Adrenal gland (tissue), 12 donors: ENCODE data around the gene RYR1. TPM values are rescaled to one million over a fixed set of nuclear protein-coding genes. Genes with fewer than 3 reads are reported as not detected.

ENCODE experiments used
- DNase-seq, 7 donors: peaks; one replicate each; pipeline ENCODE4 v3.0.0-alpha.2; 2019 to 2020
- H3K27ac ChIP-seq, 5 donors: fragments of 200-600 bp; sonication (generic) in 4 of 5; 1 replicate in 3 of 5; 2 replicates in 2 of 5; pipeline versions ENCODE4 v1.5.1 to v1.8.0; 2016 to 2020; ENCODE audit warnings: mild to moderate bottlenecking in 1 of 5
- H3K27me3 ChIP-seq: fragments of 200-600 bp; 2 replicates; pipeline ENCODE4 v1.8.0; 2021
- H3K36me3 ChIP-seq, 2 donors: fragments of 200-600 bp; replicated peaks in 1 of 2; 1 replicate in 1 of 2; 2 replicates in 1 of 2; pipeline versions ENCODE4 v1.5.1 to v1.8.0; 2018 to 2022
- H3K4me1 ChIP-seq, 2 donors: fragments of 200-600 bp; replicated peaks in 1 of 2; 1 replicate in 1 of 2; 2 replicates in 1 of 2; pipeline versions ENCODE4 v1.5.1 to v1.8.0; 2018 to 2021
- H3K4me3 ChIP-seq, 4 donors: fragments of 200-600 bp; sonication (generic) in 3 of 4; one replicate each; pipeline ENCODE4 v1.5.1; 2016 to 2018
- H3K9me3 ChIP-seq, 3 donors: fragments of 200-600 bp; sonication (generic) in 1 of 3; replicated peaks in 1 of 3; 1 replicate in 2 of 3; 2 replicates in 1 of 3; pipeline versions ENCODE4 v1.5.1 to v1.8.0; 2016 to 2021
- POLR2A ChIP-seq, 2 donors: fragments of 450-650 bp; IDR thresholded peaks; one replicate each; pipeline ENCODE4 v1.6.1; 2017; ENCODE audit warnings: antibody characterized with exemption in 2 of 2, mild to moderate bottlenecking in 2 of 2, moderate library complexity in 1 of 2
- WGBS, 4 donors: extraction: QIAGEN DNeasy Blood & Tissue Kit in 2 of 4; methylation state at CpG; one replicate each; pipeline versions ENCODE4 v1.1.5 to v1.1.7; 2013 to 2017; 5-methylcytosine and 5-hydroxymethylcytosine counted together
- intact Hi-C, 2 donors: fragments of 100-400 bp; cut with DNase I; formaldehyde crosslinking; loops; one replicate each; pipeline versions ENCODE4 v1.14.1 to v1.15.0; 2022 to 2023
- polyA plus RNA-seq, 3 donors: library from polyadenylated mRNA; stranded (reverse); fragments of 200-250 nt in 2 of 3; fragments of 350-450 nt in 1 of 3; fragmentation: Illumina TruSeq in 1 of 3; extraction: RNeasy Lipid Tissue Mini Kit (QIAGEN cat#74804) in 1 of 3; gene quantifications; one replicate each; pipeline ENCODE4 v1.2.3, GENCODE V29; 2013 to 2014
- total RNA-seq, 9 donors: library from RNA; depleted of rRNA in 4 of 9; stranded (reverse); fragments of >200 nt in 4 of 9; fragments of 120-200 nt in 1 of 9; fragmentation: NEBNext Ultra II Directional in 1 of 9; extraction: Animal tissue kit (Norgen Biotek cat#: 25700) in 1 of 9; gene quantifications; one replicate each; pipeline versions ENCODE4 v1.1.0 to v1.2.4, GENCODE V29; 2013 to 2023
- TF ChIP-seq, protein P1 (sequence below), 6 experiments: fragments of 450-650 bp in 4 of 6; fragments of 200-600 bp in 2 of 6; sonication (generic) in 1 of 6; IDR thresholded peaks; 1 replicate in 5 of 6; 2 replicates in 1 of 6; pipeline versions ENCODE4 v1.5.1 to v1.8.0; 2016 to 2021; ENCODE audit warnings: antibody characterized with exemption in 6 of 6, mild to moderate bottlenecking in 2 of 6, moderate library complexity in 1 of 6
- donor health status: healthy with polysubstance abuse.
- donor health status: Bipolar disorder and iron deficiency.
- donor health status: DM: yes; HTN: yes; CAD: no.
- donor health status: DM: no; HTN: no; CAD: no.
- donor health status: DM: no; HTN: no; CAD: no.
- donor health status: DM: yes; HTN: yes; CAD: no.

Gene RYR1
- total and polyA plus RNA-seq, 12 donors, result 0.90 to 10.0 (median 3.2) TPM

DNA sequence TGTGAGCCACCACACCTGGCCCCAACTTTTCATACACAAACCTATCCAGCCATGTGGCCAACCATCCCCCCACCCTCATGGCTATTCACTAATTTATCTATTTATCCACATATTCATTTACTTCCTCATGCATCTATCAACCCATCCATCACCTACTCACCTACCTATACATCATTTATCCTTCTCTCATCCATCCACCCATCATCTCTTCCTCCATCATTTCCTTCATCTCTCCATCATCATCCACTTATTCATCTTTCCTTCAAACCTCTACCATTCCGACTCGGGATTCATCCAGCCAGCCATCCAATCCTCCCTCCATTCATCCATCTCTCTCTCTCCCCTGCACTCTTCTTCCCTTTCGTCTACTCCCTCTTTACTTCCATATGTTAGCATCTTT, 54.6 kb downstream of the RYR1 start:
- Histone ChIP-seq H3K4me1 (no peaks in the 10 kb centered on the region), H3K27me3 (no peaks in the 10 kb centered on the region), H3K36me3 (no peaks in the 10 kb centered on the region), H3K4me3 (no peak overlapping the region), H3K9me3 (no peaks in the 10 kb centered on the region), H3K27ac (no peak overlapping the region)
- TF ChIP-seq POLR2A (IDR thresholded peaks at IDR 0.05), result no peak
- TF ChIP-seq, protein P1, sequence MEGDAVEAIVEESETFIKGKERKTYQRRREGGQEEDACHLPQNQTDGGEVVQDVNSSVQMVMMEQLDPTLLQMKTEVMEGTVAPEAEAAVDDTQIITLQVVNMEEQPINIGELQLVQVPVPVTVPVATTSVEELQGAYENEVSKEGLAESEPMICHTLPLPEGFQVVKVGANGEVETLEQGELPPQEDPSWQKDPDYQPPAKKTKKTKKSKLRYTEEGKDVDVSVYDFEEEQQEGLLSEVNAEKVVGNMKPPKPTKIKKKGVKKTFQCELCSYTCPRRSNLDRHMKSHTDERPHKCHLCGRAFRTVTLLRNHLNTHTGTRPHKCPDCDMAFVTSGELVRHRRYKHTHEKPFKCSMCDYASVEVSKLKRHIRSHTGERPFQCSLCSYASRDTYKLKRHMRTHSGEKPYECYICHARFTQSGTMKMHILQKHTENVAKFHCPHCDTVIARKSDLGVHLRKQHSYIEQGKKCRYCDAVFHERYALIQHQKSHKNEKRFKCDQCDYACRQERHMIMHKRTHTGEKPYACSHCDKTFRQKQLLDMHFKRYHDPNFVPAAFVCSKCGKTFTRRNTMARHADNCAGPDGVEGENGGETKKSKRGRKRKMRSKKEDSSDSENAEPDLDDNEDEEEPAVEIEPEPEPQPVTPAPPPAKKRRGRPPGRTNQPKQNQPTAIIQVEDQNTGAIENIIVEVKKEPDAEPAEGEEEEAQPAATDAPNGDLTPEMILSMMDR (IDR thresholded peaks at IDR 0.05), result no peak
- 76 to 85% (median 80%) methylated on average over 3 of the region's 3 CpGs for WGBS, 4 donors
- intact Hi-C loops, result no loop called here
- DNase-seq, result no peak

DNA sequence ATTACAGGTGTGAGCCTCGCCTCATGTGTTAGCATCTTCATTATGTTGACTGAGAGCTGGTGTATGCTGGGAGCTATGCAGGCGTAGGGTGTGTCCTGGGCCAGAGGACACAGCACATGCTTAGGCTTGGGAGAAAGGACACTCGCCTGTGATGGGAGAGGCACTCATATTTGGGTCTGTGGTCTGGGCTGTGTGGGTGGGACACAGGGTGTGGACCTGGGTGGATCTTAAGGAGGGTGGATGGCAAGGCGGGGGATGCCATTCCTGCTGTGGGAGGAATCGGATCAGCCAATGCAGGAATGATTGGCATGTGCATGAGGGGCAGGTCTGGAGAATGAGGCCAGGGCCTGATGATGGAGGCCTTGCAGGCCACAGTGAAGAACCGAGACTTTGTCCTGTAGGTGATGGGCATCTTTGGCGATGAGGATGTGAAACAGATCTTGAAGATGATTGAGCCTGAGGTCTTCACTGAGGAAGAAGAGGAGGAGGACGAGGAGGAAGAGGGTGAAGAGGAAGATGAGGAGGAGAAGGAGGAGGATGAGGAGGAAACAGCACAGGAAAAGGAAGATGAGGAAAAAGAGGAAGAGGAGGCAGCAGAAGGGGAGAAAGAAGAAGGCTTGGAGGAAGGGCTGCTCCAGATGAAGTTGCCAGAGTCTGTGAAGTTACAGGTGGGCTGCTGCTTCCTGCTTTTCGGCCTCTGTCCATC, 55.4 kb downstream of the RYR1 start:
- TF ChIP-seq POLR2A (IDR thresholded peaks at IDR 0.05), result no peak
- no peak for DNase-seq
- Histone ChIP-seq H3K27me3 (no peaks in the 10 kb centered on the region), H3K4me3 (no peak overlapping the region), H3K36me3 (no peaks in the 10 kb centered on the region), H3K4me1 (no peaks in the 10 kb centered on the region), H3K9me3 (no peaks in the 10 kb centered on the region), H3K27ac (no peak overlapping the region)
- 67 to 81% (median 73%) methylated on average over 9 of the region's 9 CpGs for WGBS, 4 donors
- intact Hi-C loops, result no loop called here

DNA sequence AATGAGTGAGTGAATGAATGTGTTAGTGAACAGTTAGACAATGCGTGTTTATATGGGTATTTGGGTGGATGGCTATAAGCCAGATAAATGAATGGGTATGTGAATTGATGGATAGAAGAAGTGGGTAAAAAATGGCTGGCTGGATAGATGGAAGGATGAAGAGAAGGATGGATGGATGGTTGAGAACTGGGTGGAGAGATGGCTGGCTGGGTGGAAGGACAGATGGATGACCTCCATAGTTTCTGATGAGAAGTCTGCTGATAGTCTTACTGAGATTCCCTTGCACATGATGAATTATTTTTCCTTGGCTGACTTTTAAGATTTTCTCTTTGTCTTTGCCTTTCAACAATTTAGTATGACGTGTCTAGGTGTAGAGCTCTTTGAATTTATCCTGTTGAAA, 57.4 kb downstream of the RYR1 start:
- 83 to 91% (median 87%) methylated on average over 2 of the region's 2 CpGs for WGBS, 4 donors

DNA sequence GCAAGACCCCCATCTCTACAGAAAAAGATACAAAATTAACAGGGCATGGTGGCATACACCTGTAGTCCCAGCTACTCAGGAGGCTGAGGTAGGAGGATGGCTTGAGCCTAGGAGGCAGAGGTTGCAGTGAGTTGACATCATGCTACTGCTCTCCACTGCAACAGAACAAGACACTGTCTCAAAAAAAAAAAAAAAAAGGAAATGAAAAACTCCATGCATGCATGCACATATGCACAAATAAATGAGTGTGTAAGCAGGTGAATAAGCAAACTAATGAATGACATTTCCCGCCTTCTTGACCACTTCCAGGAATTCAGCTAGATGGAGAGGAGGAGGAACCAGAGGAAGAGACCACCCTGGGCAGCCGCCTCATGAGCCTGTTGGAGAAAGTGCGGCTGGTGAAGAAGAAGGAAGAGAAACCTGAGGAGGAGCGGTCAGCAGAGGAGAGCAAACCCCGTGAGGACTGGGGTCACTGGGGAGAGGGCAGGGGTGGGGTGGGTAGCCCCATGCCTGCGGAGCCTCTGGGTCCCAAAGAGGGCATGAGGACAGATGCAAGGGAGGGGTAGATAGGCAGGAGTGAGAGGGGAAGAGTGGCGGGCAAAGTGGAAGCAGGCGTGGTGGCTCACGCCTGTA, 58.8 kb downstream of the RYR1 start:
- H3K36me3 ChIP-seq, result no peaks in the 10 kb centered on the region
- H3K27me3 ChIP-seq, result no peaks in the 10 kb centered on the region
- H3K4me1 ChIP-seq, result no peaks in the 10 kb centered on the region
- H3K27ac ChIP-seq, result no peak overlapping the region
- TF ChIP-seq, protein P1 (IDR thresholded peaks at IDR 0.05), result no peak
- no peak for TF ChIP-seq POLR2A (IDR thresholded peaks at IDR 0.05)
- DNase-seq, result no peak
- H3K9me3 ChIP-seq, result no peaks in the 10 kb centered on the region
- no peak overlapping the region for H3K4me3 ChIP-seq
- intact Hi-C loops, result no loop called here
- 70 to 83% (median 77%) methylated on average over 8 to 9 of the region's 9 CpGs for WGBS, 4 donors

More for the DNA sequence above, 57.4 kb downstream of the RYR1 start:
- H3K4me3 ChIP-seq, result no peak overlapping the region
- H3K27ac ChIP-seq, result no peak overlapping the region
- H3K9me3 ChIP-seq, result no peaks in the 10 kb centered on the region
- TF ChIP-seq, protein P1 (IDR thresholded peaks at IDR 0.05), result no peak
- no peak for TF ChIP-seq POLR2A (IDR thresholded peaks at IDR 0.05)
- DNase-seq, result no peak
- no peaks in the 10 kb centered on the region for H3K4me1 ChIP-seq
- intact Hi-C loops, result no loop called here
- H3K36me3 ChIP-seq, result no peaks in the 10 kb centered on the region
- H3K27me3 ChIP-seq, result no peaks in the 10 kb centered on the region
